Muscle layer of colon (tissue), 2 donors: Measurements from ENCODE around the gene DRAXIN.

Experiments
- H3K27ac ChIP-seq: one replicate; pipeline ENCODE4 v1.7.0; 2013; ENCODE audit warnings: low read depth, mild to moderate bottlenecking, low read length, moderate library complexity
- H3K27me3 ChIP-seq, 2 donors: one replicate each; pipeline ENCODE4 v1.7.0; 2013; ENCODE audit warnings: low read length in 2 of 2, mild to moderate bottlenecking in 2 of 2; ENCODE audit not compliant: insufficient read depth in 2 of 2, control insufficient read depth in 1 of 2
- H3K36me3 ChIP-seq: one replicate; pipeline ENCODE4 v1.7.0; 2013; ENCODE audit warnings: mild to moderate bottlenecking, low read length; ENCODE audit not compliant: insufficient read depth
- H3K4me1 ChIP-seq: one replicate; pipeline ENCODE4 v1.7.0; 2013; ENCODE audit warnings: mild to moderate bottlenecking, low read length; ENCODE audit not compliant: insufficient read depth
- H3K4me3 ChIP-seq, 2 donors: one replicate each; pipeline ENCODE4 v1.7.0; 2013; ENCODE audit warnings: low read length in 2 of 2, low read depth in 1 of 2, mild to moderate bottlenecking in 1 of 2, moderate library complexity in 1 of 2
- H3K9ac ChIP-seq: one replicate; pipeline ENCODE4 v1.7.0; 2013; ENCODE audit warnings: low read length
- H3K9me3 ChIP-seq: one replicate; pipeline ENCODE4 v1.7.0; 2013; ENCODE audit warnings: mild to moderate bottlenecking, low read length
- donor health status: abdominal sarcoma.
- donor health status: Adenocarcinoma of cecum.

DRAXIN gene

DNA sequence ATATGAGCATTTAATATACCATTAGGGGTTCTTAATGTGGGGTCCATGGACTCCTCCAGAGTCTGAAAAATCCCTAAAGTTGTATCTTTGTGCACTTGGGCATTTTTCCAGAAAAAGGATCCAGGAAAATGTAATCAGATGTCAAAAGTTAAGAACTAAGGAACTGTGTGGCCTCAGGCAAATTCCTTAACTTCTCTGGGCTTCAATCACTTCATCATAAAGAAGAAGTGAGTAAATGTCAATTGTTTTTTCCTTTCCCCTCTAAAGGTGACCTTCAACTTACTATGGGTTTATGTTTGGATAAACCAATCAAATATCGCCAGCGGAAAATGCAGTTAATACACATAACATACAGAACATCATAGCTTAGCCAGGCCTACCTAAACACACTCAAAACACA lies 13.1 kb upstream of the DRAXIN start:
- Histone ChIP-seq H3K27me3 (no peaks in the 10 kb centered on the region), H3K9me3 (no peaks in the 10 kb centered on the region), H3K4me3 (no peak overlapping the region), H3K27ac (no peak overlapping the region), H3K4me1 (peaks cover 4% of the 10 kb centered on the region), H3K9ac (no peak overlapping the region), H3K36me3 (peaks cover 20% of the 10 kb centered on the region)

GRCh38 chr1:11680270-11681070 lies 11.0 kb upstream of the DRAXIN start:
- peak overlapping the region; percentile 27 for H3K9ac ChIP-seq
- H3K27me3 ChIP-seq, result no peaks in the 10 kb centered on the region
- H3K36me3 ChIP-seq, result peaks cover 8% of the 10 kb centered on the region
- H3K4me3 ChIP-seq, result peak overlapping the region; percentile 84
- H3K4me1 ChIP-seq, result peaks cover 4% of the 10 kb centered on the region
- H3K9me3 ChIP-seq, result no peaks in the 10 kb centered on the region
- peak overlapping the region; percentile 73 for H3K27ac ChIP-seq

GRCh38 chr1:11681071-11681771 lies 10.3 kb upstream of the DRAXIN start, which contains the start of gene MAD2L2:
Gene MAD2L2, minus strand, starts transcription at chr1:11681148. Its CDS starts 547 bp downstream, at chr1:11680601.
- Histone ChIP-seq H3K4me1 (peaks cover 4% of the 10 kb centered on the region), H3K36me3 (peaks cover under 1% of the 10 kb centered on the region), H3K9me3 (no peaks in the 10 kb centered on the region), H3K9ac (peak within 1 kb of the TSS; percentile 27), H3K27ac (peak within 1 kb of the TSS; percentile 73), H3K27me3 (no peaks in the 10 kb centered on the region), H3K4me3 (peak within 1 kb of the TSS; percentile 84)

GRCh38 chr1:11682287-11682771 lies 9.2 kb upstream of the DRAXIN start:
- no peak overlapping the region for H3K4me3 ChIP-seq
- no peaks in the 10 kb centered on the region for H3K27me3 ChIP-seq
- peaks cover 4% of the 10 kb centered on the region for H3K4me1 ChIP-seq
- H3K9ac ChIP-seq, result no peak overlapping the region
- no peaks in the 10 kb centered on the region for H3K36me3 ChIP-seq
- no peak overlapping the region for H3K27ac ChIP-seq
- H3K9me3 ChIP-seq, result no peaks in the 10 kb centered on the region

GRCh38 chr1:11682799-11683198 lies 8.7 kb upstream of the DRAXIN start:
- no peaks in the 10 kb centered on the region for H3K27me3 ChIP-seq
- H3K4me1 ChIP-seq, result peaks cover 4% of the 10 kb centered on the region
- no peaks in the 10 kb centered on the region for H3K9me3 ChIP-seq
- no peak overlapping the region for H3K9ac ChIP-seq
- H3K4me3 ChIP-seq, result no peak overlapping the region
- H3K36me3 ChIP-seq, result no peaks in the 10 kb centered on the region
- H3K27ac ChIP-seq, result no peak overlapping the region

GRCh38 chr1:11684070-11684469 lies 7.4 kb upstream of the DRAXIN start:
- Histone ChIP-seq H3K4me3 (no peak overlapping the region), H3K9me3 (no peaks in the 10 kb centered on the region), H3K9ac (no peak overlapping the region), H3K27me3 (no peaks in the 10 kb centered on the region), H3K4me1 (peaks cover 4% of the 10 kb centered on the region), H3K36me3 (no peaks in the 10 kb centered on the region), H3K27ac (no peak overlapping the region)

DNA sequence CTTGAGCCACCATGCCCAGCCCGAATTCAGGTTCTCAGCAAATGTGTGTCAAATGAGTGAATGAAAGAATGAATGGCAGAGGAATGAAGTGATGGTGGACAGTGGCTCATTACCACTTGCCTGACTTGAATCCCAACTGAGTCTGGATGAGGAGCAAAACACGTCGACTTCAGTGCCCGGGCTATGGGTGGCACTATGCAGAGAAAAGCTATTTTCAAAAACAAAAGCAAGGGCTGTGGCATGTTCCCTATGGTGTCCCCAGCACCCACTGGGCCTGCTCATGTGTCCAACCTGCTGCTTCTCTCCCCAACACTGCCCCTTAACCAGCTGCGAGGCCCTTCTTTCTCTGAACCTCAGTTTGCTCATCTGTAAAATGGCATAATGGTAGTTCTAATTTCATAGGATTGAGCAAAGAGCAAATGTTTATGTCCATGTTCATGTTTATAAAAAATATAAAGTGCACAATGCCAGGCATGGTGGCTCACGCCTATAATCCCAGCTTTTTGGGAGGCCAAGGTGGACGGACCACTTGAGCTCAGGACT lies 6.2 kb upstream of the DRAXIN start:
- no peak overlapping the region for H3K4me3 ChIP-seq
- H3K27me3 ChIP-seq, result peaks cover 6 to 10% of the 10 kb centered on the region in 2 donors
- no peak overlapping the region for H3K27ac ChIP-seq
- H3K9ac ChIP-seq, result no peak overlapping the region
- no peaks in the 10 kb centered on the region for H3K9me3 ChIP-seq
- peaks cover 2% of the 10 kb centered on the region for H3K4me1 ChIP-seq
- no peaks in the 10 kb centered on the region for H3K36me3 ChIP-seq

DNA sequence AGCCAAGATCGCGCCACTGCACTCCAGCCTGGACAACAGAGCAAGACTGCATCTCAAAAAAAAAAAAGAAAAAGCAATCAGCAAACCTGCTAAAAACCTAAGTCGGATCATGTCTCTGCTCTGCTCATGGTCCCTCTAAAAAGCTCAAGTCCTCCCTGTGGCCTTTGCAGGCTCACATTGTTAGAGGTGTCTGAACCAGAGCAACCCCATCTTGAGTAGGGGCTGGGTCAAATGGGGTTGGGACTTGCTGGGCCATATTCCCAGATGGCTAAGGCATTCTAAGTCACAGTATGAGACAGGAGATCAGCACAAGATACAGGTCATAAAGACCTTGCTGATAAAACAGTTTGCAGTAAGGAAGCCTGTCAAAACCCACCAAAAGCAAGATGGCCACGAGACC lies 3.0 kb upstream of the DRAXIN start:
- Histone ChIP-seq H3K4me3 (no peak overlapping the region), H3K27ac (no peak overlapping the region), H3K9me3 (no peaks in the 10 kb centered on the region), H3K27me3 (peaks cover 20 to 32% of the 10 kb centered on the region in 2 donors), H3K4me1 (no peaks in the 10 kb centered on the region), H3K9ac (no peak overlapping the region), H3K36me3 (no peaks in the 10 kb centered on the region)

DNA sequence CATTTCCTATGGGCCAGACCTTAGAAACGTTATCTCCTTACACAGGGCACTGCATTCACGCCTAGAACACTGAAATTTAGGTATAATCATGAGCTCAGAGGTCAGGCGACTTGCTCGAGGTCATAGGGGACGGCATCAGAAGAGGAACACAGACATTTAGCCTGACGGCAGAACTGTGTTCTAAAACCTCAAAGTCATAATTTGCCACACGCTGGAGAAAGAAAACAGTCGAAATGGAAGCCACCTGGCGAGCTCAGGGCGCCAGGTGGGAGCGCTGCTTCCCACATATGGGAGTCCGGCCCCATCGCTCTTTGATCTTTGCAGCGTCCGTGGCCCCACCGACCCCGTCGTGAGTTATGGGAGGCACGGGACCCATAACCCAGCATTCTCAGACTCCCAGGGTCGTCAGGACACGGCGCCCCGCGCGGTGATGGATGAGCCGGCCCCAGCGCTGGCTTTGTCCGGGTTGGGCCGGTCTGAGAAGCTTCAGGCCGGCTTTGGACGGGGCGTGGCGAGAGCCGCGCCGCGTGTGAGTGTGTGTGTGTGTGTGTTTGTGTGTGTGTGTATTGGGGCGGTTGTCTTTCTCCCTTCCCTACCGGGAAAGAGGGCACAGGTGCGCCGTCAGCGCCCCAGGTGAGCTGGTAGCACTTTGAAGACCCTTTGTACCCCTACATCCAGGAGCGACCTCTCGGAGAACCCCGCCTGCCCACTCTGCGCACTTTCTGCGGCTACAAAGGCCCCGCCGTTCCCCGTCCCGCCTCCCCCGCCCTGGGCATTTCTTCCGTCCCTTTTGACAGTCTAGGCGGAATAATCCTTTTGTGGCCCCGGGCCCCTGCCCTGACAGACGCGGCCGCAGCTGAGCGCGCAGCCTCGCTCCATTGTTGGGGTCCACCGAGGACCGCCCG lies 861 bp upstream of the DRAXIN start:
- Histone ChIP-seq H3K9me3 (no peaks in the 10 kb centered on the region), H3K36me3 (no peaks in the 10 kb centered on the region), H3K9ac (no peak overlapping the region), H3K27ac (no peak overlapping the region), H3K4me3 (no peak overlapping the region), H3K27me3 (peaks cover 20 to 40% of the 10 kb centered on the region in 2 donors), H3K4me1 (no peaks in the 10 kb centered on the region)

DNA sequence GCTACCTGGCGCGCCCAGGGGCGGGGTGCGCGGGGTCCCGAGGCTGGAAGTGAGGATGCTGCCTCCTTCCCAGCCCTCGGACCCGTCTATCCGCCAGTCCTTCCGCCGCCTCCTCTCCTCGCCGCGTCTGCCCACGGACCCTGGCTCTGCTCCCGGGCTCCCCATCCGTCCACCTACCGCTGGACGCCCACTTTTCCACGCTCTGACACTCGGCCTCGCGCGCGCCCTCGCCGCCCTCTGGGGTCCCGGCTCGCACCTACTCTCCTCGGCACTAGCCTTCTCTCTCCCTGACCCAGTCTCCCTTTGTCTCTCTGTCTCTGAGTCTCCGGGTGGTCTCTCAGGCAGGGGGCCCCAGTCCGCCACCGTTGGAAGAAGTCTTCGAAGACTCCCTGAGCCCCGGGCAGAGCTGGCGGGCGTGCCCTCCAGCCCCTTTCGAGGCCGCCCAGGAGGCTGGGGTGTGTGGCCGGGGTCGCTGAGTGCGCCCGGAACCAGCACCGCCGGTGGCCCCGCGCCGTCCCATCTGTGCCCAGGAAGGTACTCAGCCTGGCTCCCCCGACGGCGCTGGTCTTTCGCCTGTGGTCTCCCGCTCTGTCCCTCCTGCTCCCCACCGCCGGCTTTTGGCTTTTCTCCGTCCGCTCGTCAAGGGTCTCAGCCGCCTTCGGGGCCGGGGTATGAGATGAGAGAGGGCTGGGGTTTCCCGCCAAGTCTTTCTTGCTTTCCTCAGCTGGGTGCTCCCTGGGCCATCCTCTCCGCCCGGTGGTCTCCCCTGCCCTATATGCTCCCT lies 610 bp downstream of the DRAXIN start:
- H3K36me3 ChIP-seq, result no peaks in the 10 kb centered on the region
- H3K9me3 ChIP-seq, result no peaks in the 10 kb centered on the region
- no peak overlapping the region for H3K4me3 ChIP-seq
- no peak overlapping the region for H3K9ac ChIP-seq
- H3K4me1 ChIP-seq, result no peaks in the 10 kb centered on the region
- peaks cover 20 to 40% of the 10 kb centered on the region in 2 donors for H3K27me3 ChIP-seq
- H3K27ac ChIP-seq, result no peak overlapping the region
